Caco-2 (cell line): Measurements from ENCODE around the gene KCNA10. TPM values are rescaled to one million over a fixed set of nuclear protein-coding genes. Genes with fewer than 3 reads are reported as not detected.

ENCODE experiments used
- BruUV-seq: library from RNA; stranded (reverse); fragments of 400-500 nt; replicated peaks from 2 replicates; lab custom pipeline; 2021; lab: Mats Ljungman, UMichigan
- CTCF ChIA-PET: fragments of 300-600 bp; sonication (Branson Sonifier 250); formaldehyde crosslinking; loops from one replicate; lab custom pipeline; 2022; ENCODE audit warnings: antibody characterized with exemption; lab: Charles Lee
- POLR2A ChIA-PET: fragments of 300-600 bp; sonication (Branson Sonifier 250); formaldehyde crosslinking; loops from one replicate; lab custom pipeline; 2022; ENCODE audit warnings: antibody characterized with exemption; lab: Charles Lee
- DNase-seq, 2 experiments: peaks; one replicate each; pipeline versions ENCODE4 v3.0.0 to v3.0.0-alpha.2; 2020 to 2022
- H3K27me3 ChIP-seq: replicated peaks from 2 replicates; pipeline ENCODE4 v1.6.0; 2011; ENCODE audit warnings: low read length; ENCODE audit not compliant: control insufficient read depth, insufficient read depth
- H3K36me3 ChIP-seq: 2 replicates; pipeline ENCODE4 v1.5.1; 2011; ENCODE audit warnings: low read length; ENCODE audit not compliant: control insufficient read depth, insufficient read depth
- H3K4me1 ChIP-seq: fragments of 250-450 bp; sonication (Bioruptor Pico); 2 replicates; pipeline ENCODE4 v1.5.1; 2020; ENCODE audit warnings: mild to moderate bottlenecking
- H3K4me3 ChIP-seq: 2 replicates; pipeline ENCODE4 v1.5.1; 2011; ENCODE audit warnings: low read depth, mild to moderate bottlenecking, control low read depth, low read length
- H3K9me3 ChIP-seq: fragments of 250-450 bp; sonication (Bioruptor Pico); 2 replicates; pipeline ENCODE4 v1.5.1; 2020; ENCODE audit warnings: mild to moderate bottlenecking, moderate library complexity
- H3K27ac Mint-ChIP-seq: one replicate; pipeline ENCODE4 v1.8.0; 2022; ENCODE audit warnings: mixed read lengths; ENCODE audit not compliant: unreplicated experiment
- H3K27me3 Mint-ChIP-seq: one replicate; pipeline ENCODE4 v1.8.0; 2022; ENCODE audit warnings: mixed read lengths; ENCODE audit not compliant: insufficient read depth, unreplicated experiment
- H3K36me3 Mint-ChIP-seq: one replicate; pipeline ENCODE4 v1.8.0; 2022; ENCODE audit warnings: mild to moderate bottlenecking, mixed read lengths; ENCODE audit not compliant: insufficient read depth, unreplicated experiment
- H3K4me1 Mint-ChIP-seq: one replicate; pipeline ENCODE4 v1.8.0; 2022; ENCODE audit warnings: low read depth, mixed read lengths; ENCODE audit not compliant: unreplicated experiment
- H3K4me3 Mint-ChIP-seq: one replicate; pipeline ENCODE4 v1.8.0; 2022; ENCODE audit warnings: mild to moderate bottlenecking, moderate library complexity, mixed read lengths; ENCODE audit not compliant: unreplicated experiment
- H3K9me3 Mint-ChIP-seq: one replicate; pipeline ENCODE4 v1.8.0; 2022; ENCODE audit warnings: mixed read lengths; ENCODE audit not compliant: unreplicated experiment
- CTCF ChIP-seq, 2 experiments: fragments of 200-600 bp in 1 of 2; IDR thresholded peaks; 1 replicate in 1 of 2; 2 replicates in 1 of 2; pipeline versions ENCODE4 v1.5.1 to v1.8.0; 2011 to 2022; ENCODE audit warnings: antibody characterized with exemption in 1 of 2, control low read depth in 1 of 2, inconsistent platforms in 1 of 2, low read depth in 1 of 2, low read length in 1 of 2, mild to moderate bottlenecking in 1 of 2, moderate library complexity in 1 of 2; ENCODE audit not compliant: insufficient read depth in 1 of 2, severe bottlenecking in 1 of 2, unreplicated experiment in 1 of 2
- intact Hi-C: fragments of 100-400 bp; cut with micrococcal nuclease; formaldehyde crosslinking; loops from one replicate; pipeline ENCODE4 v1.10.0; 2022; ENCODE audit not compliant: unreplicated experiment
- total RNA-seq: library from RNA; stranded (reverse); gene quantifications from 2 replicates; pipeline ENCODE4 v1.2.3, GENCODE V29; 2022

The KCNA10 gene
- total RNA-seq, 1 experiment from 2014 or later, result not detected

DNA sequence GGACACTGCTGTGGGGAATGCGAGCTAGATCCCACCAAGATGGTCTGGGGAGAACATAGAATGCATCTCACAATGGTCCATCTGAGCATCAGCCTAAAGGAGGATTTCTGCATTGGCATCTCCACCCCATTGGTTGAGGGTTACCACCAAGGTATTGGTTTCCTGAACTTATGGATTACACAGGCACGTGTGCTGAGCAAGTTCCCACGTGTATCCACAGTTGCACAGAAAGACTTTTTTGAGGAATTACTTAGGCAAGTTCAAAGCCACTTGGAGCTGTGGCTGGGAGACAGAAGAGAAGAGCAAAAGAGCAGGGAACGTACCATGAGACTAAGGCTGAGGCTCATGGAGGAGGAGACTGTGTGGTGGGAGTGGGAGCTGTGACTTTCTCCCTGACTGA is 44.1 kb upstream of the KCNA10 start:
- H3K4me1 Mint-ChIP-seq, result no peaks in the 10 kb centered on the region
- ChIA-PET CTCF (no interaction called here), POLR2A (no interaction called here)
- peaks cover 23% of the 10 kb centered on the region for H3K27me3 Mint-ChIP-seq
- no peaks in the 10 kb centered on the region for H3K9me3 Mint-ChIP-seq
- intact Hi-C loops, result no loop called here
- no peaks in the 10 kb centered on the region for H3K36me3 Mint-ChIP-seq
- DNase-seq, result no peak
- BruUV-seq, result no TSS peak
- Histone ChIP-seq H3K4me3 (no peak overlapping the region), H3K27me3 (no peaks in the 10 kb centered on the region), H3K4me1 (no peaks in the 10 kb centered on the region), H3K36me3 (no peaks in the 10 kb centered on the region), H3K9me3 (no peaks in the 10 kb centered on the region)
- no peak overlapping the region for H3K4me3 Mint-ChIP-seq
- no peak for TF ChIP-seq CTCF (IDR thresholded peaks at IDR 0.05; ENCODE audit: insufficient read depth in 1 of 2, low read depth in 1 of 2, low read length in 1 of 2, severe bottlenecking in 1 of 2, unreplicated experiment in 1 of 2)
- no peak overlapping the region for H3K27ac Mint-ChIP-seq

- H3K9me3 Mint-ChIP-seq, result no peaks in the 10 kb centered on the region
- H3K27ac Mint-ChIP-seq, result no peak overlapping the region
- CTCF ChIA-PET, result no interaction called here
- no peaks in the 10 kb centered on the region for H3K27me3 ChIP-seq
- no peaks in the 10 kb centered on the region for H3K36me3 Mint-ChIP-seq
- no peak for TF ChIP-seq CTCF (IDR thresholded peaks at IDR 0.05; ENCODE audit: insufficient read depth in 1 of 2, low read depth in 1 of 2, low read length in 1 of 2, severe bottlenecking in 1 of 2, unreplicated experiment in 1 of 2)
- no peaks in the 10 kb centered on the region for H3K4me1 Mint-ChIP-seq
- H3K4me3 ChIP-seq, result no peak overlapping the region
- H3K4me1 ChIP-seq, result no peaks in the 10 kb centered on the region
- H3K36me3 ChIP-seq, result no peaks in the 10 kb centered on the region
- H3K9me3 ChIP-seq, result no peaks in the 10 kb centered on the region
- BruUV-seq, result no TSS peak
- DNase-seq, result no peak
- no peak overlapping the region for H3K4me3 Mint-ChIP-seq
- intact Hi-C loops, result no loop called here
- peaks cover 26% of the 10 kb centered on the region for H3K27me3 Mint-ChIP-seq
- POLR2A ChIA-PET, result no interaction called here
Observed at GRCh38 chr1:110561596-110561995, 42.6 kb upstream of the KCNA10 start.

DNA sequence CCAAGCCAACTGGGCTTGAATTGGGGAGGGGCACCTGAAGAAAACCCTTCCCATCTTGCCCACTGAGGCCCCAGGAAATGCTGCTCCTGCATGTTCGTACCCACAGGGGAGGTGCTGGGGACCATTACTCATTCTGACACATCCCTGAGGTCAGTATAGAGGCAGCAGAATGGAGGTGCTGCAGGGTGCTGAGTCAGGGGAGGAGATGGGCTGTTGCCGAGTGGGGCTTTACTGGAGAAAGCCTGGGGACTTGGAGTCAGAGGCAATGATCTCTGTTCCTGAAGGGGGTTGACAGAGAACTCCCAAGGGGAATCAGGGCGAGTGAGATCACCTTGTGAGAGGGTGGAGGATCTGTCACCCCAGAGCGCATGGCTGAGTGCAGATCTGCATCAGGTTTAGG is 40.2 kb upstream of the KCNA10 start:
- Mint-ChIP-seq H3K9me3 (no peaks in the 10 kb centered on the region), H3K27me3 (peaks cover 21% of the 10 kb centered on the region), H3K4me3 (no peak overlapping the region), H3K27ac (no peak overlapping the region), H3K36me3 (no peaks in the 10 kb centered on the region), H3K4me1 (no peaks in the 10 kb centered on the region)
- Histone ChIP-seq H3K27me3 (no peaks in the 10 kb centered on the region), H3K36me3 (no peaks in the 10 kb centered on the region), H3K9me3 (no peaks in the 10 kb centered on the region), H3K4me3 (no peak overlapping the region), H3K4me1 (no peaks in the 10 kb centered on the region)
- DNase-seq, result no peak
- intact Hi-C loops, result no loop called here
- BruUV-seq, result no TSS peak
- POLR2A ChIA-PET, result no interaction called here
- no peak for TF ChIP-seq CTCF (IDR thresholded peaks at IDR 0.05; ENCODE audit: insufficient read depth in 1 of 2, low read depth in 1 of 2, low read length in 1 of 2, severe bottlenecking in 1 of 2, unreplicated experiment in 1 of 2)
- CTCF ChIA-PET, result no interaction called here
